ENCODE data around the gene RPS6KB2.
"Not testable (repeated sequence)": the region's sequence is repeated elsewhere in the genome, so short reads cannot be mapped to it uniquely, and the experiment has no call there.

RPS6KB2 gene

DNA sequence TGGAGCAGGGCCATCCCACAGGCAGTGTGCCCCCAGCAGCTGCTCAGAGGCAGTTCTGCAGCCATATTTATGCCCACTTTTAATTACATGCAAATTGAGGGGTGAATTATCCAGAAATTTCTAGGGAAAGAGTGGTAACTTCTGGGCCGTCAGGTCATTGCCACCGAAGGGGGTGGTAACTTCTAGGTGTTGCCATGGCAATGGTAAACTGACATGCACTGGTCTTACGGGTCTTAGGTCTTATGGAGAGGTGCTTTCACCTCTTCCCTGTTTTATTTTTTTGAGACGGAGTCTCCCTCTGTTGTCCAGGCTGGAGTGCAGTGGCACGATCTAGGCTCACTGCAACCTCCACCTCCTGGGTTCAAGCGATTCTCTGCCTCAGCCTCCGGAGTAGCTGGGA, 44.6 kb downstream of the RPS6KB2 start:
- peak overlapping the region; percentile 44; the same call in 1 of the 2 replicates for H3K27ac ChIP-seq
- TF ChIP-seq, protein P1, sequence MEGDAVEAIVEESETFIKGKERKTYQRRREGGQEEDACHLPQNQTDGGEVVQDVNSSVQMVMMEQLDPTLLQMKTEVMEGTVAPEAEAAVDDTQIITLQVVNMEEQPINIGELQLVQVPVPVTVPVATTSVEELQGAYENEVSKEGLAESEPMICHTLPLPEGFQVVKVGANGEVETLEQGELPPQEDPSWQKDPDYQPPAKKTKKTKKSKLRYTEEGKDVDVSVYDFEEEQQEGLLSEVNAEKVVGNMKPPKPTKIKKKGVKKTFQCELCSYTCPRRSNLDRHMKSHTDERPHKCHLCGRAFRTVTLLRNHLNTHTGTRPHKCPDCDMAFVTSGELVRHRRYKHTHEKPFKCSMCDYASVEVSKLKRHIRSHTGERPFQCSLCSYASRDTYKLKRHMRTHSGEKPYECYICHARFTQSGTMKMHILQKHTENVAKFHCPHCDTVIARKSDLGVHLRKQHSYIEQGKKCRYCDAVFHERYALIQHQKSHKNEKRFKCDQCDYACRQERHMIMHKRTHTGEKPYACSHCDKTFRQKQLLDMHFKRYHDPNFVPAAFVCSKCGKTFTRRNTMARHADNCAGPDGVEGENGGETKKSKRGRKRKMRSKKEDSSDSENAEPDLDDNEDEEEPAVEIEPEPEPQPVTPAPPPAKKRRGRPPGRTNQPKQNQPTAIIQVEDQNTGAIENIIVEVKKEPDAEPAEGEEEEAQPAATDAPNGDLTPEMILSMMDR (conservative IDR thresholded peaks at IDR 0.05) = no peak

DNA sequence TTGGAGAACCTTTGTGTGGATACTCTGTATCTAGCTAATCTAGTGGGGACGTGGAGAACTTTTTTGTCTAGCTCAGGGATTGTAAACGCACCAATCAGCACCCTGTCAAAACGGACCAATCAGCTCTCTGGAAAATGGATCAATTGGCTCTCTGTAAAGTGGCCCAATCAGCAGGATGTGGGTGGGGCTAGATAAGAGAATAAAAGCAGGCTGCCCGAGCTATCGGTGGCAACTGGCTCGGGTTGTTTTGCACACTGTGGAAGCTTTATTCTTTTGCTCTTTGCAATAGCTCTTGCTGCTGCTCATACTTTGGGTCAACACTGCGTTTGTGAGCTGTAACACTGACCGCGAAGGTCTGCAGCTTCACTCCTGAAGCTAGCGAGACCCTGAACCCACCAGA, 48.4 kb downstream of the RPS6KB2 start:
- not testable (repeated sequence) for H3K27ac ChIP-seq

DNA sequence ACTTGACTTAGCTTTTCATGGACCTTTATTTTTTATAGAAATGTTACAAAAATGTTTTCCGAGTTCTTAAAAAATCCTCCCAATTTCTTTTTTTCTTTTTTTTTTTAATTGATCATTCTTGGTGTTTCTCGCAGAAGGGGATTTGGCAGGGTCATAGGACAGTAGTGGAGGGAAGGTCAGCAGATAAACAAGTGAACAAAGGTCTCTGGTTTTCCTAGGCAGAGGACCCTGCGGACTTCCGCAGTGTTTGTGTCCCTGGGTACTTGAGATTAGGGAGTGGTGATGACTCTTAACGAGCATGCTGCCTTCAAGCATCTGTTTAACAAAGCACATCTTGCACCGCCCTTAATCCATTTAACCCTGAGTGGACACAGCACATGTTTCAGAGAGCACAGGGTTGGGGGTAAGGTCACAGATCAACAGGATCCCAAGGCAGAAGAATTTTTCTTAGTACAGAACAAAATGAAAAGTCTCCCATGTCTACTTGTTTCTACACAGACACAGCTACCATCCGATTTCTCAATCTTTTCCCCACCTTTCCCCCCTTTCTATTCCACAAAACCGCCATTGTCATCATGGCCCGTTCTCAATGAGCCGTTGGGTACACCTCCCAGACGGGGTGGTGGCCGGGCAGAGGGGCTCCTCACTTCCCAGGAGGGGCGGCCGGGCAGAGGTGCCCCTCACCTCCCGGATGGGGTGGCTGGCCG, 49.2 kb downstream of the RPS6KB2 start:
- not testable (repeated sequence) for H3K27ac ChIP-seq

DNA sequence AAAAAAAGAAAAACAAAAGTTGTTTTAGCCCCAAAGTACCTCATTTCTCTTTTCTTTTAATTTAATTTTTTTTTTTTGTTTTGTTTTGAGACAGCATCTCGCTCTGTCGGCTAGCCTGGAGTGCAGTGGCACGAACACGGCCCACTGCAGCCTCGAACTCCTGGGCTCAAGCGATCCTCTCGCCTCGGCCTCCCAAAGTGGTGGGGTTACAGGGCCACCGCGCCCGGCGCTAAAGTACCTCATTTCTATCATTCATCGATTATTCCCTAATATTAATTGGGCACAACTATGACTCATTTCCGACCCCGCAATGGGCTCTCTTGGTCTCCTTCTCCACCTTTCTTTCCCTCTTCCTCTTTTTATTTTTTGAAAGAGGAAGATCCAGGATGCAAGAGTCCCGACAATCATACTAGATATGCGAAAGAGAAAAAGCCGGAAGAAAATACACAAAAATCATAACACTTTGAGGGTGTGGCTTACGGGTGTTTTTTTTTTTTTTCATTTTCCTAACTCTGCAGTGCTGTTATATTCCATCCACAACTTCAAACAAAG, 54.1 kb downstream of the RPS6KB2 start:
- TF ChIP-seq, protein P1 (conservative IDR thresholded peaks at IDR 0.05) = no peak
- peak overlapping the region; percentile 83 for H3K27ac ChIP-seq

DNA sequence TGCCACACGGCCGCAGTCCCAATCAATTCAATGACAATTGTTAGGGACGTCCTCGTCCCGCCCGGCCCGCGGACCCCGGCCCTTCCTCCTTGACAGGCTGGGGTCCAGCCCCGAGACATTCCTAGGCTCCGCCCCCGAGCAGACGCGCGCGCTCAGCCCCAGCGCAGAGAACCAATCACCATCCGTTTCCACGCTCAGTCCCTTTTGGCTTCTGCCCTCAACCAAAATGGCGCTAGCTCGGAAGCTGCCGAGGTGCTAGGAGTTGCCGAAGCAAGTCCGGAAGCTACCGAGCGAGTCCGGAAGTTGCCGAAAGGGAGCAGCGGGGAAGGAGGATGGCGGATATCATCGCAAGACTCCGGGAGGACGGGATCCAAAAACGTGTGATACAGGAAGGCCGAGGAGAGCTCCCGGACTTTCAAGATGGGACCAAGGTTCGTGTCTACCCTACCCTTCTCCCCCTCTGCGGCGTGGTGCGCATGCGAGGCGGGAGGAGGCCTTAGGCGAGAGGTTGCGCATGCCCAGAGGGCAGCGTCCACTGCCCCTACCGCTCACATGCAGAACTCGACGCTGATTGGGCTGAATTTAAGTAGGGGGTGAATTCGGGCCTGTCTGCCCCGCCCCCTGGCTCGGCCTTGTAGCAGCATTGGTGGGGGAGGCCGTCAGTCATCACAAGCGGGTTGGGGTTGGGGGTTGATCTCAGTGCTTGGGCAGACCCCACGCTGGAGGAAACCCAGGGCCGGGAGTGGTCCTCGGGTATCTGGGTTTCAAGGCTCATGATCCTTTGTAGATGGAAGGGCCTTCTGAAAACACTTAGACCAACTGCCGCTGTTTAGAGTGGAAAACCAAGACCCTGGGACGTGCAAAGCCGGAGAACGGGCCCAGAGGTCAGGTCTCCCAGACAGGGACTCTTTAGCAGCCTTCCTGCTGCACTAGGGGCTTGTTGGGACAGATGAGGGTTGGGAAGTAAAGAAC, 54.8 kb downstream of the RPS6KB2 start, which contains the start of gene AIP:
AIP (plus strand) TSS at position 200 of the 972 bp plus-strand sequence; CDS start at position 333, 133 bp downstream.
- TF ChIP-seq, protein P1 (conservative IDR thresholded peaks at IDR 0.05) = no peak; the same call in none of the 2 replicates
- peak within 1 kb of the TSS; percentile 83 for H3K27ac ChIP-seq

DNA sequence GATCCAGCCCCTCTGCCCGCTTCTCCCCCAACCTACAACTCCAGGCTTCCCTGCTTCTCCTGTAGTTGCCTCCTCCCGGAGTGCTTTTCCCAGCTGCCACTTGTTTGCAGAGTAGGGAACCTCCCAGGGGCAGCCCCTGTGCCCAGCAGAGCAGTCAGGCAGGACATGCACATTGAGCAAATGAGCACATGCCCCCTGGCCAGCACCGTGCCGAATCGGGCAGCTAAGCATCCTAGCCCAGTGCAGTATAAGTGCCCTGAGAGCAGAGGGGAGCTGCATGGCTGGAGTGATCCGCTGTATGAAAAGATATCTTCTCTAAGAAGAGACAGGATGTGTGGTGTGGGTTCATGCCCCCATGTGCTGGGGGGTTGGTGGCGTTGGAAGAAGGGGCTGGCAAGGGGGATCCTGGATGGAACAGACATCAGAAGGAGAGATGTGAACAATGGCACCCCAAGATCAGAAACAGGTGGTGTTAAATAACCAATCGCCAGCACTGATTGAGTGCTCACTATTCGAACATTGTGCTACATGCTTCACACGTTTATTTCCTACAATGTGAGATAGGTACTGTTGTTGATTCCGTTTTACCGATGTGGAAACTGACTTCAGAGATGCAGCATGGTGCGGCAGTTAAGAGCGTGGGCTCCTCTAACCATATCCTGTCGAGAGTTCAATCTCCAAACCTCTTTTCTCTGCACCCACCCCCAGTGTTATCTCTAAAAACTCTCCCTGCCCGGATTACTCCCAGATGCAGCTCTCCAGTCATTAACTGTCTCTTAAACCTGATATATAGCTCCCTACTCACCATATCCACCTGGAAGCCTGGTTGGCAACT, 55.8 kb downstream of the RPS6KB2 start:
- TF ChIP-seq, protein P1 (conservative IDR thresholded peaks at IDR 0.05) = no peak
- H3K27ac ChIP-seq = peak overlapping the region; percentile 83; the same call in 1 of the 2 replicates

DNA sequence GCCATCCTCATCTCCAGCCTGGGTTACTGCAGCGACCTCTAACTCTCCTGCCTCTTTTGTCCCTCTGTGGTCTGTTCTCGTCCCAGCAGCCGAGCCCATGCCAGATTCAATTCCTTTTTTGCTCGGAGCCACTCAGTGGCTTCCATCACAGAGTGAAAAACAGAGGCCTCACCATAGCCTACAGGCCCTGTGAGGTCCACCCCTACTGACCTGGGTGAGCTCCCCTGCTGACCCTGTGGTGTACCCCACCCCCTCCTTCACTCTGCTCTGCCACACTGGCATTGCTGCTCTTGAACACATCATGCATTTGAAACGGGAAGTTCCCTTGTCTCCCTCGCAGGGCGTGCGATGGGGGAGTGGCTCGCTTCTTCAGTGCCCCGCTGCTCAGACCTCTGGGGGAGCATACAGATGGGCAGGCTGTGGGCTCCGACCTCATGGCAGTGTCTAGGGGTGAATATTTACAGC, 56.6 kb downstream of the RPS6KB2 start:
- TF ChIP-seq, protein P1 (conservative IDR thresholded peaks at IDR 0.05) = no peak
- no peak overlapping the region for H3K27ac ChIP-seq

All from VCaP (cell line).